ENCODE data around the gene GPR135.

GPR135 gene

DNA sequence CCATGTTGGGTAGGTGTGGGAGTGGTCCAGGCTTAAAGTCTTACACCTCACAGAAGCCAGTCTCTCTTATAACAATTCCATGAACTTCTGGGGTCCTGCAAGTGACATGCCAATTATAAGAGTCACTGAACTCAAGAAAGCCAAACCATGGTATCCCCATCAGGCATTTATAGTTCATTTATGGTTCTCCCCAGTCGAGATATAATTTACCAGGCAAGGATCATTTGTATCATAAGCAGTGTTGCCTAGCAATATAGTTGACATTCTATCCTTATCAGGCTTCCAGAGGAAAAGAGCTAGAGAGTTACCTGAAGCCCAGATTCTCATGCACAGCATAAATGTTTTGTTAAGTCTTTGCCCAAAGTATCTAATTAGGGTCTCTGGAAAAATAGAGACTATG is 27.2 kb upstream of the GPR135 start:
- TF ChIP-seq, protein P1, sequence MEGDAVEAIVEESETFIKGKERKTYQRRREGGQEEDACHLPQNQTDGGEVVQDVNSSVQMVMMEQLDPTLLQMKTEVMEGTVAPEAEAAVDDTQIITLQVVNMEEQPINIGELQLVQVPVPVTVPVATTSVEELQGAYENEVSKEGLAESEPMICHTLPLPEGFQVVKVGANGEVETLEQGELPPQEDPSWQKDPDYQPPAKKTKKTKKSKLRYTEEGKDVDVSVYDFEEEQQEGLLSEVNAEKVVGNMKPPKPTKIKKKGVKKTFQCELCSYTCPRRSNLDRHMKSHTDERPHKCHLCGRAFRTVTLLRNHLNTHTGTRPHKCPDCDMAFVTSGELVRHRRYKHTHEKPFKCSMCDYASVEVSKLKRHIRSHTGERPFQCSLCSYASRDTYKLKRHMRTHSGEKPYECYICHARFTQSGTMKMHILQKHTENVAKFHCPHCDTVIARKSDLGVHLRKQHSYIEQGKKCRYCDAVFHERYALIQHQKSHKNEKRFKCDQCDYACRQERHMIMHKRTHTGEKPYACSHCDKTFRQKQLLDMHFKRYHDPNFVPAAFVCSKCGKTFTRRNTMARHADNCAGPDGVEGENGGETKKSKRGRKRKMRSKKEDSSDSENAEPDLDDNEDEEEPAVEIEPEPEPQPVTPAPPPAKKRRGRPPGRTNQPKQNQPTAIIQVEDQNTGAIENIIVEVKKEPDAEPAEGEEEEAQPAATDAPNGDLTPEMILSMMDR (IDR thresholded peaks at IDR 0.05): no peak
- Histone ChIP-seq H2AFZ (no peak overlapping the region), H3K27me3 (ENCODE audit: control insufficient read depth, insufficient read depth, low read length) (no peaks in the 10 kb centered on the region), H3K4me2 (ENCODE audit: low read length) (no peak overlapping the region), H3K9me3 (ENCODE audit: control insufficient read depth, low read length) (no peaks in the 10 kb centered on the region), H3K36me3 (ENCODE audit: control insufficient read depth, insufficient read depth, low read length) (no peaks in the 10 kb centered on the region), H3K9ac (no peak overlapping the region), H3K4me1 (no peaks in the 10 kb centered on the region), H3K4me3 (ENCODE audit: low read depth, low read length) (no peak overlapping the region), H3K79me2 (no peaks in the 10 kb centered on the region), H3K27ac (no peak overlapping the region)

- no peak overlapping the region for H2AFZ ChIP-seq
- H3K79me2 ChIP-seq: peaks cover 2% of the 10 kb centered on the region
- no peak overlapping the region for H3K4me3 ChIP-seq (ENCODE audit: low read depth, low read length)
- no peaks in the 10 kb centered on the region for H3K27me3 ChIP-seq (ENCODE audit: control insufficient read depth, insufficient read depth, low read length)
- no peaks in the 10 kb centered on the region for H3K9me3 ChIP-seq (ENCODE audit: control insufficient read depth, low read length)
- no peaks in the 10 kb centered on the region for H3K4me1 ChIP-seq
- no peak overlapping the region for H3K4me2 ChIP-seq (ENCODE audit: low read length)
- H3K27ac ChIP-seq: no peak overlapping the region
- H3K36me3 ChIP-seq (ENCODE audit: control insufficient read depth, insufficient read depth, low read length): no peaks in the 10 kb centered on the region
- TF ChIP-seq, protein P1 (IDR thresholded peaks at IDR 0.05): no peak
- no peak overlapping the region for H3K9ac ChIP-seq
Observed at GRCh38 chr14:59490756-59491155, 25.6 kb upstream of the GPR135 start.

DNA sequence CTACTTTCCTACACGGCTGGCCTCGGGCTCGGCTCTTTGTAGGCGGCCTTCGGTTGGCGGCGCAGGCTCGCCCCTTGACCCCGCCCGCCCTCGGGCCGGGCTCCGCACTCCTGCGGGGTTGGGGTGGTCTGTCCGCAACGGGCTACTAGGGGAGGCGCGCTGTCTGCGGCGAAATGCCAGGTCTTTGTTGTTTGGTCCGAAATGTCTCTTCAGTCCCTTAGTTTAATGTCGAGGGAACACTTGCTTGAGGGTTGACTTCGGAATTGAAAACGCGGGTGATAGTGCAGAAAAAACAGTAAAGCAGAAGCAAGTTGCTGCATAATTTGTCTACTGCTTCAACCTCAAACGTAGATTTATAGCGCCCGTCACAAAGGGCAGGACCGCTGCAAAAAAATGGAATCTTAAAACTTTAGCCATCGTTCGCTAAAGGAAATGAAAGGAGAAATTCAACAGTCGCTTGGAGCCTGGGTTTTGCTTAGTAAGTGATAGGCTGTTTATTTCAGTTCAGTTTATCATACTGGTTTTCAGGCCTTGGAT is 19.5 kb upstream of the GPR135 start:
- peaks cover 13% of the 10 kb centered on the region for H3K4me1 ChIP-seq
- peak overlapping the region; percentile 90 for H3K27ac ChIP-seq
- H3K36me3 ChIP-seq (ENCODE audit: control insufficient read depth, insufficient read depth, low read length): no peaks in the 10 kb centered on the region
- H3K9me3 ChIP-seq (ENCODE audit: control insufficient read depth, low read length): no peaks in the 10 kb centered on the region
- peak overlapping the region; percentile 91 for H3K4me2 ChIP-seq (ENCODE audit: low read length)
- peak overlapping the region; percentile 48 for H3K9ac ChIP-seq
- peak overlapping the region; percentile 97 for H2AFZ ChIP-seq
- peaks cover 15% of the 10 kb centered on the region for H3K79me2 ChIP-seq
- peak overlapping the region; percentile 97 for H3K4me3 ChIP-seq (ENCODE audit: low read depth, low read length)
- no peaks in the 10 kb centered on the region for H3K27me3 ChIP-seq (ENCODE audit: control insufficient read depth, insufficient read depth, low read length)
- TF ChIP-seq, protein P1 (IDR thresholded peaks at IDR 0.05): no peak

- Histone ChIP-seq H3K4me2 (ENCODE audit: low read length) (peak within 1 kb of the TSS; percentile 91), H3K79me2 (peaks cover 15% of the 10 kb centered on the region), H3K27ac (peak within 1 kb of the TSS; percentile 90), H3K4me1 (peaks cover 13% of the 10 kb centered on the region), H3K36me3 (ENCODE audit: control insufficient read depth, insufficient read depth, low read length) (no peaks in the 10 kb centered on the region), H3K4me3 (ENCODE audit: low read depth, low read length) (peak within 1 kb of the TSS; percentile 97), H3K9ac (peak within 1 kb of the TSS; percentile 59), H3K9me3 (ENCODE audit: control insufficient read depth, low read length) (no peaks in the 10 kb centered on the region), H2AFZ (peak within 1 kb of the TSS; percentile 97), H3K27me3 (ENCODE audit: control insufficient read depth, insufficient read depth, low read length) (no peaks in the 10 kb centered on the region)
- TF ChIP-seq, protein P1 (IDR thresholded peaks at IDR 0.05): peak; percentile 64
Observed at GRCh38 chr14:59483819-59484638, 18.8 kb upstream of the GPR135 start, which contains the start of the genes JKAMP and L3HYPDH. Gene JKAMP, plus strand, starts transcription at chr14:59484517. Its CDS starts 73 bp downstream, at chr14:59484590. Gene L3HYPDH, minus strand, starts transcription at chr14:59484408. Its CDS starts 92 bp downstream, at chr14:59484316.

Data from parathyroid adenoma (tissue), 2 donors.